Heart left ventricle (tissue), 13 donors: ENCODE results near the gene RBMS1.

Source experiments
- POLR2A ChIP-seq, 2 donors: fragments of 450-650 bp; IDR thresholded peaks; one replicate each; pipeline ENCODE4 v1.6.1; 2017; ENCODE audit warnings: antibody characterized with exemption in 2 of 2, mild to moderate bottlenecking in 2 of 2, moderate library complexity in 2 of 2
- TF ChIP-seq, protein P1 (sequence below), 12 donors: fragments of 200-600 bp; sonication (generic) in 4 of 12; IDR thresholded peaks; one replicate each; pipeline versions ENCODE4 v1.5.0 to v1.8.0; 2018 to 2022; ENCODE audit warnings: antibody characterized with exemption in 12 of 12, mild to moderate bottlenecking in 5 of 12
- donor health status: ischemic (EF 13 %, LVEDD 7.1; RV severe dilation, severe dysfunction).
- donor health status: DM: no; HTN: yes; CAD: no.
- donor health status: DM: no; HTN: no; CAD: no.
- donor health status: ischemic (EF 25% LVEDD 6.9; RV normal size, moderate dysfunction).
- donor health status: ischemic (EF 25% LVEDD 5.7; RV mildly dilated, moderate dysfunction).
- donor health status: ischemic (EF 35%, LVEDD 5.7; RV mildly dilated, moderate dysfunction).
- donor health status: nonischemic (EF 11% LVEDD 7.7; RV severe dilation, severe dysfunction).
- donor health status: DM: yes; HTN: yes; CAD: no.
- donor health status: PGD.
- donor health status: ischemic (EF 29% LVEDD 5.4; RV normal size, mild dysfunction).
- donor health status: nonischemic (EF 23%, LVEDD 6.1; RV moderate dilation, normal function).

DNA sequence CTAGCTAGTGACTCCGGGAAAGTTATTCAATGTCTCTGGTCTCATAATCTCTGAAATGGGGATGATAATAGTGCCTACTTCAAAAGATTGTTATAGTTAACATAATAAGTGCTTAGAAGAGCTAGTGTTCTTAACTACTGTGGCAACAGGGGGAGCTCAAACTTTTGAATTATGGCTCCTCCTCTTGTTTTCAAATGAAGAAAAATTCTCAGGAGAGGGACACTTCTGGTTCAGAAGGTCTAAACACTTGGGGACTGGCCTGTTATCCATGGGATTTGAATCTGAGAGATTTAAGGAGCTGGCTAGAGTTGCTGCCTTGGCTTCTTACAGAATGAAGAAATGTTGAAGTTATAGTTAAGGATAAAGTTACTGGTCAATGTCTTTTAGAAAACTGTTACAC lies 201.4 kb downstream of the RBMS1 start:
- TF ChIP-seq POLR2A (IDR thresholded peaks at IDR 0.05) = no peak
- TF ChIP-seq, protein P1, sequence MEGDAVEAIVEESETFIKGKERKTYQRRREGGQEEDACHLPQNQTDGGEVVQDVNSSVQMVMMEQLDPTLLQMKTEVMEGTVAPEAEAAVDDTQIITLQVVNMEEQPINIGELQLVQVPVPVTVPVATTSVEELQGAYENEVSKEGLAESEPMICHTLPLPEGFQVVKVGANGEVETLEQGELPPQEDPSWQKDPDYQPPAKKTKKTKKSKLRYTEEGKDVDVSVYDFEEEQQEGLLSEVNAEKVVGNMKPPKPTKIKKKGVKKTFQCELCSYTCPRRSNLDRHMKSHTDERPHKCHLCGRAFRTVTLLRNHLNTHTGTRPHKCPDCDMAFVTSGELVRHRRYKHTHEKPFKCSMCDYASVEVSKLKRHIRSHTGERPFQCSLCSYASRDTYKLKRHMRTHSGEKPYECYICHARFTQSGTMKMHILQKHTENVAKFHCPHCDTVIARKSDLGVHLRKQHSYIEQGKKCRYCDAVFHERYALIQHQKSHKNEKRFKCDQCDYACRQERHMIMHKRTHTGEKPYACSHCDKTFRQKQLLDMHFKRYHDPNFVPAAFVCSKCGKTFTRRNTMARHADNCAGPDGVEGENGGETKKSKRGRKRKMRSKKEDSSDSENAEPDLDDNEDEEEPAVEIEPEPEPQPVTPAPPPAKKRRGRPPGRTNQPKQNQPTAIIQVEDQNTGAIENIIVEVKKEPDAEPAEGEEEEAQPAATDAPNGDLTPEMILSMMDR (IDR thresholded peaks at IDR 0.05) = peak in 5 of 12 donors; percentile 13 to 45 (median 35)
